ENCODE results near the gene LRRN2. TPM values are rescaled to one million over a fixed set of nuclear protein-coding genes. Genes with fewer than 3 reads are reported as not detected.

The LRRN2 gene
- total and polyA plus RNA-seq, 2 of the 8 experiments (the other 6 are each of a cell fraction or from before 2014, with no cell fraction given) = 1.8 to 2.3 TPM

DNA sequence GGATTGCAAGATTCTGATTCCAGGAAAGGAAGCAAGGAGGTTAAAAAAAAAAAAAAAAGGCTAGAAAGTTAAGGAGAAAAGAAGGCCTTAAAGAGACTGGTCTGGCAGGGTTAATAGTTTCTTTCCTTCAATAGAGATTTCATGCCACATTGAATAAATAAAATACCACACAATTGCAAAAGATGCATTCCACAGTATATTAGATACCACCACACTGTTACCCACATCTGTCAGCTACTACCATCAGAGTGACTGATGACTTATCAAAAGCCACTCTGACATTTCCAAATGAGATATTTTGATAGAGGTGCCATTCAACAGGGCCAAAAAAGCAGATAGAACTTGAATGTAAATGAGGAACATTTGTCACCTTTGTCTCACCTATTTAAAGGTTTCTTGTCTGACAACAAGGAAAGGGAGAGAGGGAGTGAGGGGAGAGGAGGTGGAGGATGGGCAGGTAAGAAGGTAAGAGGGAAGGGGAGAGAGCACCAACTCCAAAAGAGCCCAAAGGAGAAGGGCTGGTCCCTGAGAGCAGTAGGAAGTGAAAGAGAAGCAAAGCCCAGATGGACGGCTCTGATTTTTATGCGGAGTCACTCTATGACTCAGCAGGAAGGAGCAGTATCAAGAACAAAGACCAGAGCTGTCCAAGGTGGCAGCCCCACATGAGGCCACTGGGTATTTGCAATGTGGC, 38.3 kb downstream of the LRRN2 start (continued):
- no peak for TF ChIP-seq ASH2L (IDR thresholded peaks at IDR 0.05; ENCODE audit: low read length)
- no peak for TF ChIP-seq SAP30 (IDR thresholded peaks at IDR 0.05; ENCODE audit: insufficient read depth, insufficient replicate concordance, low read length)
- TF ChIP-seq ZNF274 (IDR thresholded peaks at IDR 0.05; ENCODE audit: borderline replicate concordance, extremely low read depth, low read length) = no peak
- TF ChIP-seq NANOG (IDR thresholded peaks at IDR 0.05; ENCODE audit: insufficient read depth, low read depth, low read length, poor library complexity, severe bottlenecking) = no peak
